ENCODE results near the gene KLC1. TPM values are rescaled to one million over a fixed set of nuclear protein-coding genes. Genes with fewer than 3 reads are reported as not detected.
"Not testable (repeated sequence)": the region's sequence is repeated elsewhere in the genome, so short reads cannot be mapped to it uniquely, and the experiment has no call there.

Gene KLC1
- total RNA-seq, 1 experiment from 2014 or later = 123 TPM

DNA sequence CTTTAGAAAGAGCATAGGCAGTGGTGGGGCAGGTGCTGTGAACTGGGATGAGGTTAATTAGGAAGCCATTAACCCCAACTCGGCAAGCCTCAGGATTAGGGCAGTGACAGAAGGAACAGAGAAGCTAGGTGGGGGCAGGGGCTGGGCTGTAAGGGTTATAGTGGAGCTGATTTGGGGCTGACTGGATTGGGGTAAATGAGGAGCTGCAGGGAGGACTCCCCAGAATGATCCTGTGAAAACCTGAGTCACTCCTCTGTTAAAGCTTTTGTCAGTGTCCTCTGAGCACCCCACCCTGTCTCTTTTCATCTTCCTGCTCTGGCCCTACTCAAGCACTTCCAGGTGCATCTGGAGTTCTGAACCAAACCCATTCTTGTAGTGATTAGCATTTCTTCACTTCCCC, 4.4 kb downstream of the KLC1 start:
- Histone ChIP-seq H3K27me3 (ENCODE audit: control insufficient read depth, insufficient read depth, low read length) (no peaks in the 10 kb centered on the region), H3K4me3 (ENCODE audit: insufficient read depth, low read depth, low read length) (no peak overlapping the region), H3K36me3 (replicated peaks; ENCODE audit: control insufficient read depth, insufficient read depth, low read length) (peaks cover 2% of the 10 kb centered on the region; the same call in 1 of the 2 replicates)
- DNase-seq = no peak

DNA sequence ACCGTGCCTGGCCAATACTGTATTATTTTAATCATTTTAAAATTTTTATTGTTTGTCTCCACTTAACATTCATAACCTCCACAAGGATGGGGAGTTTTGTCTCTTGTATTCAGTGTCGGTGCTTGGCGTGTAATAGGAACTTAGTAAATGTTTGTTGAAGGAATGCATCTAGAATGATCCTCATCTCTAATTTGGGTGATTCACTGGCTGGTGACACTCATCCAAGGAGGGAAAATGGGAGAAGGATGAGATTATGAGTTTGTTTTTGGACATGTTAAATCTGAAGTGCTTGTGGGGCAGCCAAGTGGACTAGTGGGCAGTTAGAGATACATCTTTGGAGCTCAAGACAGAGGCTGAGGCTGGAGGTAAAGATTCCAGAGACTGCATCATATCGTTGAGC, 5.1 kb downstream of the KLC1 start:
- Histone ChIP-seq H3K27me3 (ENCODE audit: control insufficient read depth, insufficient read depth, low read length) (no peaks in the 10 kb centered on the region), H3K4me3 (ENCODE audit: insufficient read depth, low read depth, low read length) (no peak overlapping the region), H3K36me3 (replicated peaks; ENCODE audit: control insufficient read depth, insufficient read depth, low read length) (peaks cover 2% of the 10 kb centered on the region; the same call in 1 of the 2 replicates)
- no peak for DNase-seq

DNA sequence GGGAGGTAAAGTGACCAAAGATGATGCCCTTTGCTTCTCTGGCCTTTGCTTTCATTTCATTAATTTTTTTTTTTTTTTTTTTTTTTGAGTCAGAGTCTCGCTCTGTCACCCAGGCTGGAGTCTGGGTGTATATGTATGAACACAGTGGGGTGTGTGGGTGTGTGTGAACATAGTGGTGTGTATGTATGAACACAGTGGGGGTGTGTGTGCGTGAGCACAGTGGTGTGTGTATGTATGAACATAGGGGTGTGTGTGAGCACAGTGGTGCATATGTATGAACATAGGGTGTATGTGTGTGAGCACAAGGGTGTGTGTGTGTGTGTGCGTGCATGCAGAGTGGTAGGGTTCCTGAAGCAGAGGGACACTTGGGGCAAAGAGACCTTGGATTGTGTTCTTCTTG, 9.6 kb downstream of the KLC1 start:
- peaks cover 2% of the 10 kb centered on the region; the same call in 1 of the 2 replicates for H3K36me3 ChIP-seq (replicated peaks; ENCODE audit: control insufficient read depth, insufficient read depth, low read length)
- no peak for DNase-seq
- H3K27me3 ChIP-seq (ENCODE audit: control insufficient read depth, insufficient read depth, low read length) = no peaks in the 10 kb centered on the region
- H3K4me3 ChIP-seq (ENCODE audit: insufficient read depth, low read depth, low read length) = no peak overlapping the region

DNA sequence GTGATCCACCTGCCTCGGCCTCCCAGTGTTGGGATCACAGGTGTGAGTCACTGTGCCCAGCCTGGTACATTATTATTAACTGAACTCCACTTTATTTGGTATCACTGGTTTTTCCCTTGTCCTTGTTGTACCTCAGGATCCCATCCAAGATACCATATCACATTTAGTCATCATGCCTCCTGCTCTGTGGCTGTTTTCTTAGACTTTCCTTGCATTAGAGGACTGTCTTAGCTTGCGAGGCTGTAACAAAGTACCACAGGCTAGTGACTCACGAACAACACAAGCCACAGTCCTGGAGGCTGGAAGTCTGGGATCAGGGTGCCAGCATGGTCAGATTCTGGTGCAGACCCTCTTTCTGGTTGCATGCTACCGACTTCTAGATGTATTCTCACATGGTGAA, 12.2 kb downstream of the KLC1 start:
- Histone ChIP-seq H3K36me3 (replicated peaks; ENCODE audit: control insufficient read depth, insufficient read depth, low read length) (no peaks in the 10 kb centered on the region), H3K27me3 (ENCODE audit: control insufficient read depth, insufficient read depth, low read length) (no peaks in the 10 kb centered on the region), H3K4me3 (ENCODE audit: insufficient read depth, low read depth, low read length) (no peak overlapping the region)
- DNase-seq = no peak

DNA sequence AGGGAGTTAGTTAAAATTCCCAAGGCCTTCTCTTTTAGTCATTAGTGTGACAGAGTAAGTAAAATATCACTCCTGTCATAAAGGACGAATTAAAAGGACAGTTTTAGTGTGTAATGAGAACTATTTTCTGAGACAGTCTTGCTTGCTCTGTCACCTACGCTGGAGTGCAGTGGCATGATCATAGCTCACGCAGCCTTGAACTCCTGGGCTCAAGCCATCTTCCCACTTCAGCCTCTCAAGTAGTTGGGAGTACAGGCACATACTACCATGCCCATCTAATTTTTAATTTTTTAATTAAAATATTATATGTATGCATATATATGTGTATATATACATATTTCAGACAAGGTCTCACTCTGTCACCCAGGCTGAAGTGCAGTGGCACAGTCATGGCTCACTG, 17.2 kb downstream of the KLC1 start:
- H3K4me3 ChIP-seq (ENCODE audit: insufficient read depth, low read depth, low read length) = no peak overlapping the region
- DNase-seq = no peak
- H3K36me3 ChIP-seq (replicated peaks; ENCODE audit: control insufficient read depth, insufficient read depth, low read length) = no peaks in the 10 kb centered on the region
- no peaks in the 10 kb centered on the region for H3K27me3 ChIP-seq (ENCODE audit: control insufficient read depth, insufficient read depth, low read length)

DNA sequence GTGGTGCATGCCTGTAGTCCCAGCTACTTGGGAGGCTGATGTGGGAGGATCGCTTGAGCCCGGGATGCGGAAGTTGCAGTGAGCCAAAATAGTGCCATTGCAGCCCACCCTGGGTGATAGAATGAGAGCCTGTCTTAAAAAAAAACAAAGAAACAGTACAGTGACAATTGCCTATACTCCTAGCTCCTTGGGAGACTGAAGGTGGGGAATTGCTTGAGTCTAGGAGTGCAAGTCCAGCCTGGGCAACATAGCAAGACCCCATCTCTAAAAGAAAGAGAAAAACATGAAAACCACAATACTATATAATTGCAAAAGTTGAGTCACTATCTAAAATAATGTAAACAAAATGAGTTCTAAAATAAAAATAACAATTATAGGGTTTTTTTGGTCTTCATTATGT, 20.0 kb downstream of the KLC1 start:
- Histone ChIP-seq H3K36me3 (replicated peaks; ENCODE audit: control insufficient read depth, insufficient read depth, low read length) (no peaks in the 10 kb centered on the region; the same call in none of the 2 replicates), H3K4me3 (ENCODE audit: insufficient read depth, low read depth, low read length) (no peak overlapping the region), H3K27me3 (ENCODE audit: control insufficient read depth, insufficient read depth, low read length) (no peaks in the 10 kb centered on the region)
- no peak for DNase-seq

DNA sequence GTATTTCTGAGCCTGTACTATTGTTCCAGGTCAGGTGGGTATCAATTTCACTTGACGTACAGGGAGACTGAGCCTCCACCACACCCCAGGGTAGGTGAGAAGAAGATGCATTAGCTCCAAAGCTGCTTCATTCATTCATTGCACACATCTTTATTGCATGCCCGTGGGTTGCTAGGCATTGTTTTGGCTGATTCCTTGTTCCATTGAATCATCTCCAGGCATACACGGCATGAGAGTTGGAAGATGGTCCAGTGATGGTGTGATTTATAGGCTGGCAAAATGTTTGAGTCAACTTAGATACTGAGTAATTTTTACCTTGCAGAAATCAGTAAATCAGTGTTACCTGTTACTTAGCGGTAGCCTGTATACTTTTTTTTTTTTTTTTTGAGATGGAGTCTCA, 21.2 kb downstream of the KLC1 start:
- no peaks in the 10 kb centered on the region for H3K27me3 ChIP-seq (ENCODE audit: control insufficient read depth, insufficient read depth, low read length)
- no peak for DNase-seq
- peaks cover 5% of the 10 kb centered on the region for H3K36me3 ChIP-seq (replicated peaks; ENCODE audit: control insufficient read depth, insufficient read depth, low read length)
- H3K4me3 ChIP-seq (ENCODE audit: insufficient read depth, low read depth, low read length) = no peak overlapping the region

DNA sequence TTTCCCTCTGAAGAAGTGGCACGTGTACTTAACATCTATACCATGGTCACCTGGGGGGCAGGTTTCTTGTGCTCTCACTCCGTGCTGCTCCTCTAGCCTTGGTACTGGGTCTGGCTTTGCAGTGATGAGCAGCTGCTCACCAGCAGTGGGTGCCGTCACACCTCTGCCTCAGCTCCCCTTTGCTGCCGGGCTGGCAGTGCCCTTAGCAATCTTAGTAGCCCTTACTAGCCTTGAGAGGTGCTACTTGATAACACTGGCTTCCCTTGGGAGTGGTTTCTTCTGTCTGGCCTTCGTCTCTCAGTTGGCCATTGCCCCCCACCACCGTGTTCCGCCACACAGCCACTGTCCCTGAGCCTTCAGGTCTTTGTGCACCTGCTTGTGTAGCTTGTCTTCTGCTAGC, 22.6 kb downstream of the KLC1 start:
- H3K27me3 ChIP-seq (ENCODE audit: control insufficient read depth, insufficient read depth, low read length) = no peaks in the 10 kb centered on the region
- DNase-seq = no peak
- peaks cover 12% of the 10 kb centered on the region for H3K36me3 ChIP-seq (replicated peaks; ENCODE audit: control insufficient read depth, insufficient read depth, low read length)
- H3K4me3 ChIP-seq (ENCODE audit: insufficient read depth, low read depth, low read length) = no peak overlapping the region

DNA sequence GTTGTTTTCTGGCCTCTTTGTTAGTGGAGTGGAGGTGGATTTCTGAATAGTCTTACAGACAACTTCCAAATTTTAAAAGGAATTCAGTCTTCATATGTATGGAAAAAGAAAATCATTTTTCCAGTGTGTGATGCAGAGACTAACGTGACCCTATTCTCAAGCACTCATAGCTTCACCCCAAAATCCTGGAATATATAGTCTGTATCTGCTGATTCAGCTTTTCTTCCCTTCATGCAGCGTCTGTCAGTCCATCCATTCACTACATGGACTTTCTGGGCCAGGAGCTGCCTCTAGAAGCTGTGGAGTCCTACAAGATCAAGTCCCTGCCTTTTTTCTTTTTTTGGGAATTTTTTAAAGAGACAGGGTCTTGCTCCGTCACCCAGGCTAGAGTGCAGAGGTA, 23.8 kb downstream of the KLC1 start:
- H3K4me3 ChIP-seq (ENCODE audit: insufficient read depth, low read depth, low read length) = no peak overlapping the region
- DNase-seq = no peak
- H3K36me3 ChIP-seq (replicated peaks; ENCODE audit: control insufficient read depth, insufficient read depth, low read length) = peaks cover 19% of the 10 kb centered on the region
- H3K27me3 ChIP-seq (ENCODE audit: control insufficient read depth, insufficient read depth, low read length) = no peaks in the 10 kb centered on the region

DNA sequence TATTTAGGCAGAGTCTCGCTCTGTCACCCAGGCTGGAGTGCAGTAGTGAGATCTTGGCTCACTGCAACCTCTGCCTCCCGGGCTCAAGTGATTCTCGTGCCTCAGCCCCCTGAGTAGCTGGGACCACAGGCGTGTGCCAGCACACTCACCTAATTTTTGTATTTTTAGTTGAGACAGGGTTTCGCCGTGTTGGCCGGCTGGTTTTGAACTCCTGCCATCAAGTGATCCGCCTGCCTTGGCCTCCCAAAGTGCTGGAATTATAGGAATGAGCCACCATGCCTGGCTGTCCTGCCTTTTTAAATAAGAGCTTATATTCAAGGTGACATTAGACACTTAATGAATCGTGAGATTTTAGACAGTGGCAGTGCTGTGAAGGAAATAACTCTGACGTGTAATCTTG, 24.3 kb downstream of the KLC1 start:
- DNase-seq; H3K27me3 ChIP-seq (ENCODE audit: control insufficient read depth, insufficient read depth, low read length); H3K4me3 ChIP-seq (ENCODE audit: insufficient read depth, low read depth, low read length): not testable (repeated sequence)
- peaks cover 20% of the 10 kb centered on the region for H3K36me3 ChIP-seq (replicated peaks; ENCODE audit: control insufficient read depth, insufficient read depth, low read length)

DNA sequence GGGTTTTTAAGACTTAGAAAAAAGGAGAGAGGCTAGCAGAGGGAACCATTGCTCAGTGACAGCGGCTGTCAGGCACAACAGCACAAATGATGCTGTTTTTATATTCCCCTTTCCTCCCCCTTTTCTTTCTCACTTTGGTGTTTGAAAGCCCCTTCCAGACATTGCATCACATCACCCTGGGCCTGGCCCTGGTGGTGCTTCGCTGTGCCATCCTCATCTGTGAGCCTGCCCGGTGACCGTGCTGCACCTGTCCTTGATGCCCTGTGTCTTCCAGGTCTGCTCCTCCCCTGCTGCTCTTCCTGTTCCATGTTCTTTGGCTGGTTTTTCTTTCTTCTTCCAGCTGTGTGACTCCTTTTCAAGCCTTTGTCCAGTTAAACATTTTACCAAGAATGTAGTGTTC, 24.8 kb downstream of the KLC1 start:
- Histone ChIP-seq H3K4me3 (ENCODE audit: insufficient read depth, low read depth, low read length) (no peak overlapping the region), H3K27me3 (ENCODE audit: control insufficient read depth, insufficient read depth, low read length) (no peaks in the 10 kb centered on the region), H3K36me3 (replicated peaks; ENCODE audit: control insufficient read depth, insufficient read depth, low read length) (peaks cover 20% of the 10 kb centered on the region)
- no peak for DNase-seq

DNA sequence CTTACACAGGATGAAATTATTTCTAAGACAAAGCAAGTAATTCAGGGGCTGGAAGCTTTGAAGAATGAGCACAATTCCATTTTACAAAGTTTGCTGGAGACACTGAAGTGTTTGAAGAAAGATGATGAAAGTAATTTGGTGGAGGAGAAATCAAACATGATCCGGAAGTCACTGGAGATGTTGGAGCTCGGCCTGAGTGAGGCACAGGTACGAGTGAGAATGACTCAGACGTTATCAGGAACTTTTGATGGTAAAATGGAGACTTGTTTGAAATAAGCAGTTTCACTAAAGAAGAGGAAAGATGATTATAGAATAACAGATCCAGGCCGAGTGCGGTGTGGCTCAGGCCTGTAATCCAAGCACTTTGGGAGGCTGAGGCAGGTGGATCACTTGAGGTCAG, 25.6 kb downstream of the KLC1 start:
- Histone ChIP-seq H3K4me3 (ENCODE audit: insufficient read depth, low read depth, low read length) (no peak overlapping the region), H3K36me3 (replicated peaks; ENCODE audit: control insufficient read depth, insufficient read depth, low read length) (peaks cover 24% of the 10 kb centered on the region), H3K27me3 (ENCODE audit: control insufficient read depth, insufficient read depth, low read length) (no peaks in the 10 kb centered on the region)
- DNase-seq = no peak

DNA sequence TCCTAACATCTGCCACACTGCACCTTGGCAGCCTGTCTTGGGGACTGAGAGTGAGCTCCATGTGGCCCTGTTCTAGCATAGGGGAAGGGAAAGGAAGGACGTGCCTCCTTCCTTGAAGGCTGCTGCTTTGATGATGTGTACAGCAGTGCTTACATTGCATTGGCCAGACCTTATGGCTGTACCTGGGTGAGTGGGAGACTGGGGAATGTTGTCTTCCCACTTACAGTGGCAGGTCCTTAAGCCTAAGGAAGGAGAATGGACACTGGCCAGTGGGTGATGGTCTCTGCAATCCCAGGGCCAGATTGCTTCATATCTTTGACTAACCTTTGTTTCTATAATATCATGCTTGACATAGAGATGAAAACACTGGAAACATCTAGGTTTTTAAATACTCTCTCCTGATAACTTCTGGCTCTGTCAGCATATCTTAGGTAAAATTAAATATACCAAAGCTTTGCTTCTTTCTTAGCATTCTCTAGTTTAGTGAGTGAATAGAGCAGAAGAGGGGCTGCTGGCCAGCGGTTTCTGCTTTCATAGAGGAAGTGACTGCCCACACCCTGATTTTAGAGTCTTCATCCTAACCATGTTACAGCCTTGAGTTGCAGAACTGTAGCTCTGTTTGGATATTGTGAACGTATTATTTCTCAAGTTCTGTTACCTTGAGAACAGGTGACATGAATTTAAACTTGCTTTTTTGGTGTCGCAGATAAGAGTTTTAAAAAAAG, 27.2 kb downstream of the KLC1 start:
- Histone ChIP-seq H3K36me3 (replicated peaks; ENCODE audit: control insufficient read depth, insufficient read depth, low read length) (peaks cover 28% of the 10 kb centered on the region), H3K27me3 (ENCODE audit: control insufficient read depth, insufficient read depth, low read length) (no peaks in the 10 kb centered on the region), H3K4me3 (ENCODE audit: insufficient read depth, low read depth, low read length) (no peak overlapping the region)
- DNase-seq = no peak

DNA sequence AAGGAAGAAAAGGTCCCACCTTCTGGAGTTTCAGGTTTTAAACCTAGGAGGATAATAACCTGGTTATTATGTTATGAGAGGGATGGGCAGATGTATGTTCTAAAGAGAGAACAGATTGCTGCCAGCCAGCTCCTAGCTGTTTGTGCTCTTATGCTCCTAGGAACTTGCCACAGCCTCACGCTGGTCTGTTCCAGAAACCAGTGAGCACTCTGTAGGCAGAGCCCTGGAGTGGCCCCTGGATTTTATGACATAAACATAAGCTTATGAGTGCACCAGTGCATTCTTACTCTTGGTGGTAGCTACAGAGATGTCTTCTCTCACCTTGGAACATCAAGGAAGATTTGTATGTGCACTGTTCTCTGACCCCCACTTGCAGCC, 27.7 kb downstream of the KLC1 start:
- Histone ChIP-seq H3K27me3 (ENCODE audit: control insufficient read depth, insufficient read depth, low read length) (no peaks in the 10 kb centered on the region), H3K4me3 (ENCODE audit: insufficient read depth, low read depth, low read length) (no peak overlapping the region), H3K36me3 (replicated peaks; ENCODE audit: control insufficient read depth, insufficient read depth, low read length) (peaks cover 29% of the 10 kb centered on the region)
- no peak for DNase-seq

DNA sequence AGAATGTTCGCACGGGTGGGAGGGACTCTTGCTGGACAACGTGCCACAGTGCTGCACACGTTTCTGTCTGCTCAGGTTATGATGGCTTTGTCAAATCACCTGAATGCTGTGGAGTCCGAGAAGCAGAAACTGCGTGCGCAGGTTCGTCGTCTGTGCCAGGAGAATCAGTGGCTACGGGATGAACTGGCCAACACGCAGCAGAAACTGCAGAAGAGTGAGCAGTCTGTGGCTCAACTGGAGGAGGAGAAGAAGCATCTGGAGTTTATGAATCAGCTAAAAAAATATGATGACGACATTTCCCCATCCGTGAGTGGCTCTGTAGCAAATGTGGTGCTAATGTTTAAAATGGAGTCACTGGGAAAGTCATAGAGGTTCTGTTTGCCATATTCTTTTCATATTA, 28.5 kb downstream of the KLC1 start:
- peaks cover 33% of the 10 kb centered on the region for H3K36me3 ChIP-seq (replicated peaks; ENCODE audit: control insufficient read depth, insufficient read depth, low read length)
- H3K27me3 ChIP-seq (ENCODE audit: control insufficient read depth, insufficient read depth, low read length) = no peaks in the 10 kb centered on the region
- DNase-seq = no peak
- H3K4me3 ChIP-seq (ENCODE audit: insufficient read depth, low read depth, low read length) = no peak overlapping the region

DNA sequence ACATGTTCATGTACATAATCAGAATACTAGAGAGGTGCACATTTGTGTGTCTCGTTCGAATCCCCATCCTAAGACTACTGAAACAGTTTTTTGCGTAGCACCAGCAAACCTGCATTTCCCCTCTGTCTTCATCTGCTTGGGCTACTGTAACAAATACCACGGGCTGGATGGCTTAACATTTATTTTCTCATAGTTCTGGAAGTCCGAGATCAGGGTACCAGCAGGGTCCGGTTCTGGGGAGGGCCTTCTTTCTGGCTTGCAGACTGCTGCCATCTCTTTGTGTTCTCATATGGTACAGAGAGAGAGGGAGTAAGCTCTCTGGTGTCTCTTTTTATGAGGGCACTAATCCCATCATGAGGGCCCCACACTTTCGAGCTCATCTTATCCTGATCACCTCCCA, 30.6 kb downstream of the KLC1 start:
- no peak overlapping the region for H3K4me3 ChIP-seq (ENCODE audit: insufficient read depth, low read depth, low read length)
- peaks cover 35% of the 10 kb centered on the region for H3K36me3 ChIP-seq (replicated peaks; ENCODE audit: control insufficient read depth, insufficient read depth, low read length)
- DNase-seq = no peak
- H3K27me3 ChIP-seq (ENCODE audit: control insufficient read depth, insufficient read depth, low read length) = no peaks in the 10 kb centered on the region

Data from H7 (cell line).